Stimulated activated memory B cell treated with anti-CD40 and anti-IgM and Interleukin-4, amounts not matched to agents 10 μg/mL and 1 μg/mL and 100 μg/mL, for 72 hours (primary cell): Measurements from ENCODE around the gene APOBR.
"Not testable (repeated sequence)": the region's sequence is repeated elsewhere in the genome, so short reads cannot be mapped to it uniquely, and the experiment has no call there.

Experiments used
- ATAC-seq: fragments of 150-1000 bp; cut with Tn5 transposase; 2 replicates; pipeline ENCODE4 v1.10.0; 2021
- H3K27ac Mint-ChIP-seq: one replicate; pipeline ENCODE4 v1.8.0; 2022; ENCODE audit warnings: mild to moderate bottlenecking, mixed read lengths
- H3K27me3 Mint-ChIP-seq: one replicate; pipeline ENCODE4 v1.8.0; 2022; ENCODE audit warnings: mixed read lengths
- H3K36me3 Mint-ChIP-seq: one replicate; pipeline ENCODE4 v1.8.0; 2022; ENCODE audit warnings: mixed read lengths
- H3K4me1 Mint-ChIP-seq: one replicate; pipeline ENCODE4 v1.8.0; 2022; ENCODE audit warnings: mixed read lengths
- H3K4me3 Mint-ChIP-seq: one replicate; pipeline ENCODE4 v1.8.0; 2022; ENCODE audit warnings: mild to moderate bottlenecking, moderate library complexity, mixed read lengths
- H3K9me3 Mint-ChIP-seq: one replicate; pipeline ENCODE4 v1.8.0; 2022; ENCODE audit warnings: mixed read lengths

APOBR gene

GRCh38 chr16:28511031-28511430 lies 16.6 kb downstream of the APOBR start:
- H3K9me3 Mint-ChIP-seq: no peaks in the 10 kb centered on the region
- H3K4me1 Mint-ChIP-seq: peaks cover 26% of the 10 kb centered on the region
- H3K27ac Mint-ChIP-seq: no peak overlapping the region
- H3K27me3 Mint-ChIP-seq: peaks cover 33% of the 10 kb centered on the region
- H3K36me3 Mint-ChIP-seq: no peaks in the 10 kb centered on the region
- H3K4me3 Mint-ChIP-seq: no peak overlapping the region
- ATAC-seq: no peak

DNA sequence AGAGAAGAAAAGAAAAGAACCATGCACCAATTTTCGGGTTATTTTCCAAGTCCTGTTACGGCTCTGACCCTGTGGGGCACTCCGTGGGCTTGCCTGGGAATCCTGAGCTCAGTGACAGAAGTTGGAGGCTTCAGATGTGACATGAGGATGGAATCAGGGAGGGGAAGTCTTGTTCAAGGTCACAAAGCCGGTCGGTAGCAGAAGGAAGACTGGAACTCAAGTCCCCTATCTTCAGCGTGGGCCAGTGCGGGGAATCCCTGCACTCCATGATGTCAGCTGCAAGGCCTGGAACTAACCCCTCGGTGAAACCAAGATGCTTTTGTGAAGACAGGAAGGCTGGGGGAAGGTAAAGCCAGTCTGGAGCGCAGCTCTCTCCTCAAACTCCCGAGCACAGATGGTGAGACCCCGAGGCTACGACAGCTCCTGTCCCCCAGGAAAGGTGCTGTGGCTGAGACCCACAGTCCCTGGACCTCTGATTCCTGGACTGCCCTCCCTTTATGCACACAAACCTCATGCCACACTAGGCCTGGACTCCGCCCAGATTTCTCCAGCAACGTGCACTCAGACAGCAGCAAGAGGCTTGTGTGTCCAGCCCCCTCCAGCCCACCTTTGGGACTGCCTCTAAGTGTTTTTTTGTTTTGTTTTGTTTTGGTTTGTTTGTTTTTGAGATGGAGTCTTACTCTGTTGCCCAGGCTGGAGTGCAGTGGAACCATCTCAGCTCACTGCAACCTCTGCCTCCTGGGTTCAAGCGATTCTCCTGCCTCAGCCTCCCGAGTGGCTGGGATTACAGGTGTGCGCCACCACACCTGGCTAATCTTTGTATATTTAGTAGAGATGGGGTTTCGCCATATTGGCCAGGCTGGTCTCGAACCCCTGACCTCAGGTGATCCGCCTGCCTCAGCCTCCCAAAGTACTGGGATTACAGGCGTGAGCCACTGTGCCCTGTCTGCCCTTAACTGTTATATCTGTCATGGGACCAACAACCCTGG lies 17.7 kb downstream of the APOBR start:
- Mint-ChIP-seq H3K36me3 (no peaks in the 10 kb centered on the region), H3K4me3 (no peak overlapping the region), H3K27ac (no peak overlapping the region), H3K4me1 (peaks cover 16% of the 10 kb centered on the region), H3K9me3 (no peaks in the 10 kb centered on the region), H3K27me3 (peaks cover 33% of the 10 kb centered on the region)
- no peak for ATAC-seq

- H3K4me1 Mint-ChIP-seq: peaks cover under 1% of the 10 kb centered on the region
- H3K27ac Mint-ChIP-seq: no peak overlapping the region
- no peak for ATAC-seq
- H3K4me3 Mint-ChIP-seq: no peak overlapping the region
- H3K27me3 Mint-ChIP-seq: peaks cover 33% of the 10 kb centered on the region
- H3K9me3 Mint-ChIP-seq: no peaks in the 10 kb centered on the region
- H3K36me3 Mint-ChIP-seq: no peaks in the 10 kb centered on the region
Measured at GRCh38 chr16:28513484-28514181, 19.2 kb downstream of the APOBR start.

GRCh38 chr16:28514246-28514645 lies 19.8 kb downstream of the APOBR start:
- H3K27me3 Mint-ChIP-seq: peaks cover 33% of the 10 kb centered on the region
- H3K4me1 Mint-ChIP-seq: no peaks in the 10 kb centered on the region
- peak; percentile 34 for ATAC-seq
- H3K4me3 Mint-ChIP-seq: no peak overlapping the region
- H3K27ac Mint-ChIP-seq: no peak overlapping the region
- H3K36me3 Mint-ChIP-seq: no peaks in the 10 kb centered on the region
- no peaks in the 10 kb centered on the region for H3K9me3 Mint-ChIP-seq

GRCh38 chr16:28520672-28521071 lies 26.2 kb downstream of the APOBR start:
- no peak for ATAC-seq
- H3K27ac Mint-ChIP-seq: no peak overlapping the region
- H3K27me3 Mint-ChIP-seq: peaks cover 14% of the 10 kb centered on the region
- H3K4me3 Mint-ChIP-seq: no peak overlapping the region
- peaks cover 11% of the 10 kb centered on the region for H3K4me1 Mint-ChIP-seq
- no peaks in the 10 kb centered on the region for H3K9me3 Mint-ChIP-seq
- H3K36me3 Mint-ChIP-seq: no peaks in the 10 kb centered on the region

GRCh38 chr16:28521436-28521835 lies 27.0 kb downstream of the APOBR start:
- Mint-ChIP-seq H3K27ac (no peak overlapping the region), H3K4me3 (no peak overlapping the region), H3K36me3 (no peaks in the 10 kb centered on the region), H3K4me1 (peaks cover 11% of the 10 kb centered on the region), H3K9me3 (no peaks in the 10 kb centered on the region), H3K27me3 (peaks cover 14% of the 10 kb centered on the region)
- ATAC-seq: no peak

DNA sequence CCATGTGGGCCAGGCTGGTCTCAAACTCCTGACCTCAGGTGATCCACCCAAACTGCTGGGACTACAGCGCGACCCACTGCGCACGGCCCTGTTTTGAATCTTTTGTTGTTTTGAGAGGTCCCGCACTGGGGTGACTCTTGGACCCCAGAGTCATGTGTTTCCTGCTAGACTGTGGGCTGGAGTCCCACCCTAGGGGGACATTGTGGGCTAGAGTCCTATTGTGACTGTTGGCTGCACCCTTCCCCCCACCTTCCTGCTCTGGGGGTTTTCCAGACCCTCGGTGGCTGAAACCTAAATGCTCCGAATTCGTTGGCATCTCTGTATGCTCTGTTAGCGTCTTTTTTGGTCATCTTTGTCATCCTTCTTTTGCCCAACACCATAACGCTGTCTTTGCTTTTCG lies 28.3 kb downstream of the APOBR start:
- no peak overlapping the region for H3K27ac Mint-ChIP-seq
- peaks cover 14% of the 10 kb centered on the region for H3K27me3 Mint-ChIP-seq
- H3K4me3 Mint-ChIP-seq: no peak overlapping the region
- no peaks in the 10 kb centered on the region for H3K9me3 Mint-ChIP-seq
- H3K4me1 Mint-ChIP-seq: peaks cover 11% of the 10 kb centered on the region
- no peaks in the 10 kb centered on the region for H3K36me3 Mint-ChIP-seq
- ATAC-seq: peak; percentile 76

DNA sequence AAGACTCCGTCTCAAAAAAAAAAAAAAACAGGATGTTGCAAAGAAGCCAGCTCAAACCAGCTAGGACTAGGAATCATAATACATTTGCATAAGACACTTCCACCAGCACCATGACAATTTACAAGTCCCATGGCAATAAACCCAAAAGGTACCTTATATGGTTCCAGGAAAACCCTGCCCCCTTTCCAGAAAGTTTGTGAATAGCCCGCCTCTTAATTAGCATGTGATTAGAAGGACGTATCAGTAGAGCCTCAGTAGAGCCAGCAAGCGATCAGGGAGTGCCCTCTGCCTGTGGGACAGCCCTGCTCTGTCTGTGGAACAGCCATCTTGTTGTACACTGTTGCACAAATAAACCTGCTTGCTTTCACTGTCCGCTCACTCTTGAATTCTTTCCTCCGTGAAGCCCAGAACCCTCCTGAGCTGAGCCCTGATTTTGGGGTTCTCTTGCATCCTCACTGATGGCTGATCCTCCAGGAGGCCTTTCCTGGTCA lies 30.3 kb downstream of the APOBR start:
- no peaks in the 10 kb centered on the region for H3K36me3 Mint-ChIP-seq
- peak; percentile 41 for ATAC-seq
- no peak overlapping the region for H3K4me3 Mint-ChIP-seq
- no peak overlapping the region for H3K27ac Mint-ChIP-seq
- no peaks in the 10 kb centered on the region for H3K9me3 Mint-ChIP-seq
- H3K4me1 Mint-ChIP-seq: peaks cover 11% of the 10 kb centered on the region
- H3K27me3 Mint-ChIP-seq: peaks cover 9% of the 10 kb centered on the region

DNA sequence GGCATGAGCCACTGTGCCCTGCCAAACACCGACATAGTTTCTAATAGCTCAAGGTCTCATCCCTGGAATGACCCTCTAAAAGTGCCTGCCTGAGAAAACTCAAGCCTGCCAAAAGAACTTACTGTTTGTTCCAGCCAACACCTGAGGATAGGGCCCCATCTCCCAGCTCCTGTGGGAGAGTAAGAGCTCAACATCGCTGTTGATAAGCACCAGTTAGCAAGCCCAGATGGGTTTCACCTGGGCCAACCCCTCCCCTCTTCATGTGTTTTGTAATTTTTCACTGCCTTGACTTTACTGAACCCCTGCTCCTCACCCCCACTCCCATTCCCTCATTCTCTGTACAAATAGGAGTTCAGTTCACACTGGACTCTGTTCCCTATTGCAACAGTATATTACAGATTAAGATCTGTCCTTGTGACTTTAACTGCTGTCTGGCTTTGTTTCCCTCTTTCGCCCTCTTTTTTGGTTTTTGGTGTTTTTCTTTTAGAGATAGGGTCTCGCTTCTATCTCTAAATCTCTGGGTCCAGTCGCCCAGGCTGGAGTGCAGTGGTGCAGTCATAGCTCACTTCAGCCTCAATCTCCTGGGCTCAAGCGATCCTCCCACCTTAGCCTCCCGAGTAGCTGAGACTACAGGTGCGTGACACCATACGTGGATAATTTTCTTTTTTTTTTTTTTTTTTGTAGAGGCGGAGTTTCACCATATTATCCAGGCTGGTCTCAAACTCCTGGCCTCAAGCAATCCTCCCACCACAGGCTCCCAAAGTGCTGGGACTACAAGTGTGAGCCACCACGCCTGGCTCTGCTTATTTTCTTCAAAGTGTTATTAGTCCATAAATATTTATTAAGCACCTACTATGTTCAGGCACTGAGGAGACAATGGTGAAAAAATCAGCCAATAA lies 32.0 kb downstream of the APOBR start:
- Mint-ChIP-seq H3K4me3 (no peak overlapping the region), H3K4me1 (peaks cover 11% of the 10 kb centered on the region), H3K27ac (no peak overlapping the region), H3K9me3 (no peaks in the 10 kb centered on the region), H3K27me3 (no peaks in the 10 kb centered on the region), H3K36me3 (no peaks in the 10 kb centered on the region)
- ATAC-seq: no peak

DNA sequence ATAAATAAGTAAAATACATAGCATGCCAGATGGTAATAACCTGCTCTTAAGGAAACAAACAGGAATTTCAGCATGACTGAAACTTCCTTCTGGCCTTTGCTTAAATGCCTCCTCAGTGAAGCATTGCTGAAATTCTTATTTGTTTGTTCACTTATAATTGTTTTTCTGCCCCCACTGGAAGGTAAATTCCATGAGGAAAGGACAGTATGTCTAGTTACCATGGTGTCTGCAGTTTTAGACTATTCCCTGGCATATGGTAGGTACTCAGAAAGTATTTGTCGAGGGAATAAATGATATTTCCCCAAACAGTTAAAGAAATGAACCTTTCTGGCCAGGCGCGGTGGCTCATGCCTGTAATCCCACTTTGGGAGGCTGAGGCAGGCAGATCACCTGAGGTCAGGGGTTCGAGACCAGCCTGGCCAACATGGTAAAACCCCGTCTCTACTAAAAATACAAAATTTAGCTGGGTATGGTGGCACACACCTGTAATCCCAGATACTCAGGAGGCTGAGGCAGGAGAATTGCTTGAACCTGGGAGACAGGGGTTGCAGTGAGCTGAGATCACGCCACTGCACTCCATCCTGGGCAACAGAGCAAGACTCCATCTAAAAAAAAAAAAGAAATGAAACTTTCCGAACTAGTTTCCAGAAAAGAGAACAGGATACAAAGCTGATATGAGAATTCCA lies 32.8 kb downstream of the APOBR start:
- ATAC-seq, H3K27ac Mint-ChIP-seq, H3K4me3 Mint-ChIP-seq: not testable (repeated sequence)

GRCh38 chr16:28527985-28528384 lies 33.5 kb downstream of the APOBR start:
- no peaks in the 10 kb centered on the region for H3K36me3 Mint-ChIP-seq
- ATAC-seq: no peak
- no peak overlapping the region for H3K27ac Mint-ChIP-seq
- H3K4me1 Mint-ChIP-seq: peaks cover 17% of the 10 kb centered on the region
- no peak overlapping the region for H3K4me3 Mint-ChIP-seq
- no peaks in the 10 kb centered on the region for H3K27me3 Mint-ChIP-seq
- H3K9me3 Mint-ChIP-seq: no peaks in the 10 kb centered on the region

More for the DNA sequence above, 32.8 kb downstream of the APOBR start:
- peaks cover 18% of the 10 kb centered on the region for H3K4me1 Mint-ChIP-seq
- H3K9me3 Mint-ChIP-seq, H3K27me3 Mint-ChIP-seq, H3K36me3 Mint-ChIP-seq: not testable (repeated sequence)

DNA sequence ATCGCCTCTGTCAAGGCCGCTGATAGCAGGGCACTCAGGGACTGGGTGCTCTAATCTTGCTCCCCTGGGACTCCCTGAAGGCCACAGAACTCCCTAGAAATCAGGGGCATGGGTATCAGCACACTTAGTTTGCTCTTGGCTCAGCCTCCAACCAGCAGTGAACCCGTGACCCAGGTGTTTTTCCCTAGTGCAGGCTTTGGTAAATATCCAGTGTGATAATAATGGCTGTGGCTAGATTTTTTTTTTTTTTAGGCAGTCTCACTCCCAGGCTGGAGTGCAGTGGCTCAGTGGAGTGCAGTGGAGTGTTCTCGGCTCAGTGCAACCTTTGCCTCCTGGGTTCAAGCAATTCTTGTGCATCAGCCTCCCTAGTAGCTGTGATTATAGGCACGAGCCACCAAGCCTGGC lies 34.0 kb downstream of the APOBR start:
- Mint-ChIP-seq H3K4me3 (no peak overlapping the region), H3K27ac (no peak overlapping the region)
- no peak for ATAC-seq

GRCh38 chr16:28529124-28529523 lies 34.7 kb downstream of the APOBR start:
- H3K9me3 Mint-ChIP-seq: no peaks in the 10 kb centered on the region
- H3K4me3 Mint-ChIP-seq: no peak overlapping the region
- no peak for ATAC-seq
- peaks cover 13% of the 10 kb centered on the region for H3K4me1 Mint-ChIP-seq
- H3K27ac Mint-ChIP-seq: no peak overlapping the region
- H3K27me3 Mint-ChIP-seq: no peaks in the 10 kb centered on the region
- H3K36me3 Mint-ChIP-seq: no peaks in the 10 kb centered on the region

More for the DNA sequence above, 34.0 kb downstream of the APOBR start:
- Mint-ChIP-seq H3K4me1 (peaks cover 13% of the 10 kb centered on the region), H3K36me3 (no peaks in the 10 kb centered on the region), H3K9me3 (no peaks in the 10 kb centered on the region), H3K27me3 (no peaks in the 10 kb centered on the region)
